HFFc6 (cell line): Measurements from ENCODE around the gene RPS6KA2. TPM values are rescaled to one million over a fixed set of nuclear protein-coding genes. Genes with fewer than 3 reads are reported as not detected.
"Not testable (repeated sequence)": the region's sequence is repeated elsewhere in the genome, so short reads cannot be mapped to it uniquely, and the experiment has no call there.

Source experiments
- DNase-seq: peaks from one replicate; pipeline ENCODE4 v3.0.0-alpha.2; 2018
- H3K27ac Mint-ChIP-seq: 2 replicates; pipeline ENCODE4 v1.8.0; 2020; ENCODE audit warnings: mild to moderate bottlenecking, mixed read lengths
- H3K27me3 Mint-ChIP-seq: 2 replicates; pipeline ENCODE4 v1.8.0; 2021; ENCODE audit warnings: mild to moderate bottlenecking, moderate library complexity, mixed read lengths; ENCODE audit not compliant: insufficient read depth
- H3K36me3 Mint-ChIP-seq: 2 replicates; pipeline ENCODE4 v1.8.0; 2021; ENCODE audit warnings: low read depth, mixed read lengths
- H3K4me1 Mint-ChIP-seq: 2 replicates; pipeline ENCODE4 v1.8.0; 2020; ENCODE audit warnings: low read depth, mixed read lengths
- H3K4me3 Mint-ChIP-seq: 2 replicates; pipeline ENCODE4 v1.8.0; 2020; ENCODE audit warnings: mild to moderate bottlenecking, moderate library complexity, mixed read lengths
- H3K9me3 Mint-ChIP-seq: 2 replicates; pipeline ENCODE4 v1.8.0; 2020; ENCODE audit warnings: mild to moderate bottlenecking, mixed read lengths
- CTCF ChIP-seq: fragments of 200-600 bp; sonication (generic); IDR thresholded peaks from 2 replicates; pipeline ENCODE4 v1.5.0; 2021; ENCODE audit warnings: antibody characterized with exemption, mild to moderate bottlenecking
- total RNA-seq, 6 experiments: library from RNA; stranded (reverse); fragmentation: NEBNext Ultra II Directional; extraction: Animal tissue kit (Norgen Biotek cat#: 25700); gene quantifications; 2 replicates in 1 of 6; 3 replicates in 5 of 6; pipeline ENCODE4 v1.2.3, GENCODE V29; 2021

The RPS6KA2 gene
- total RNA-seq, 6 experiments from 2014 or later = 10.1 to 13.9 (median 11.9) TPM

- Mint-ChIP-seq H3K27me3 (peaks cover 21% of the 10 kb centered on the region), H3K36me3 (no peaks in the 10 kb centered on the region), H3K27ac (no peak overlapping the region), H3K4me3 (no peak overlapping the region), H3K9me3 (no peaks in the 10 kb centered on the region), H3K4me1 (no peaks in the 10 kb centered on the region)
- TF ChIP-seq CTCF = no peak
- no peak for DNase-seq
Measured at GRCh38 chr6:166394036-166394892, 232.8 kb downstream of the RPS6KA2 start.

- DNase-seq = no peak
- no peak for TF ChIP-seq CTCF
- Mint-ChIP-seq H3K27me3 (peaks cover 21% of the 10 kb centered on the region), H3K4me1 (no peaks in the 10 kb centered on the region), H3K27ac (no peak overlapping the region), H3K4me3 (no peak overlapping the region), H3K9me3 (no peaks in the 10 kb centered on the region), H3K36me3 (no peaks in the 10 kb centered on the region)
Measured at GRCh38 chr6:166393535-166393823, 233.6 kb downstream of the RPS6KA2 start.

- DNase-seq, H3K4me1 Mint-ChIP-seq, H3K9me3 Mint-ChIP-seq, H3K4me3 Mint-ChIP-seq, H3K36me3 Mint-ChIP-seq, H3K27ac Mint-ChIP-seq: not testable (repeated sequence)
- H3K27me3 Mint-ChIP-seq = peaks cover 21% of the 10 kb centered on the region
Measured at GRCh38 chr6:166392755-166393534, 234.1 kb downstream of the RPS6KA2 start.

GRCh38 chr6:166389119-166389518 lies 237.9 kb downstream of the RPS6KA2 start:
- no peaks in the 10 kb centered on the region for H3K4me1 Mint-ChIP-seq
- H3K9me3 Mint-ChIP-seq = no peaks in the 10 kb centered on the region
- peaks cover 12% of the 10 kb centered on the region for H3K27me3 Mint-ChIP-seq
- no peaks in the 10 kb centered on the region for H3K36me3 Mint-ChIP-seq
- no peak for DNase-seq
- TF ChIP-seq CTCF = no peak
- no peak overlapping the region for H3K4me3 Mint-ChIP-seq
- no peak overlapping the region for H3K27ac Mint-ChIP-seq

- Mint-ChIP-seq H3K4me3 (no peak overlapping the region), H3K9me3 (no peaks in the 10 kb centered on the region), H3K27ac (no peak overlapping the region), H3K27me3 (peaks cover 10% of the 10 kb centered on the region), H3K36me3 (no peaks in the 10 kb centered on the region), H3K4me1 (no peaks in the 10 kb centered on the region)
- DNase-seq = no peak
- TF ChIP-seq CTCF = no peak
Measured at GRCh38 chr6:166388290-166389004, 238.6 kb downstream of the RPS6KA2 start.
